Naive thymus-derived CD4-positive, alpha-beta T cell (primary cell): ENCODE data around the gene UCK1. TPM values are rescaled to one million over a fixed set of nuclear protein-coding genes. Genes with fewer than 3 reads are reported as not detected.
A peak's percentile ranks its signal among the peaks of the same experiment; 100 is the strongest.

Experiments used
- ATAC-seq: fragments of 150-1000 bp; cut with Tn5 transposase; 2 replicates; pipeline ENCODE4 v1.10.0; 2021; ENCODE audit warnings: mild to moderate bottlenecking, moderate library complexity
- CTCF ChIA-PET: fragments of 350-600 bp; sonication (Branson Sonifier 250); formaldehyde crosslinking; loops from one replicate; lab custom pipeline; 2021; ENCODE audit warnings: antibody characterized with exemption; lab: Charles Lee
- POLR2A ChIA-PET: fragments of 350-600 bp; sonication (Branson Sonifier 250); formaldehyde crosslinking; loops from one replicate; lab custom pipeline; 2021; ENCODE audit warnings: antibody characterized with exemption, inconsistent platforms; lab: Charles Lee
- DNase-seq, 9 donors: peaks; one replicate each; pipeline versions ENCODE4 v3.0.0 to v3.0.0-alpha.2; 2020 to 2022; ENCODE audit warnings: mixed read lengths in 1 of 9
- H3K27ac ChIP-seq: one replicate; pipeline ENCODE4 v1.7.0; 2013; ENCODE audit warnings: mild to moderate bottlenecking, low read depth, low read length, moderate library complexity
- H3K27me3 ChIP-seq, 2 donors: one replicate each; pipeline ENCODE4 v1.7.0; 2013; ENCODE audit warnings: low read length in 2 of 2, mild to moderate bottlenecking in 2 of 2, moderate library complexity in 2 of 2; ENCODE audit not compliant: control insufficient read depth in 2 of 2, insufficient read depth in 2 of 2
- H3K36me3 ChIP-seq, 3 experiments: 1 replicate in 2 of 3; 2 replicates in 1 of 3; pipeline ENCODE4 v1.7.0; 2013; ENCODE audit warnings: low read length in 3 of 3, mild to moderate bottlenecking in 3 of 3, moderate library complexity in 1 of 3; ENCODE audit not compliant: insufficient read depth in 3 of 3, control insufficient read depth in 2 of 3
- H3K4me1 ChIP-seq, 2 donors: one replicate each; pipeline ENCODE4 v1.7.0; 2013; ENCODE audit warnings: low read length in 2 of 2, mild to moderate bottlenecking in 2 of 2, moderate library complexity in 1 of 2; ENCODE audit not compliant: control insufficient read depth in 2 of 2, insufficient read depth in 2 of 2
- H3K4me3 ChIP-seq: 2 replicates; pipeline ENCODE4 v1.7.0; 2013; ENCODE audit warnings: mild to moderate bottlenecking, low read length
- H3K9me3 ChIP-seq, 3 experiments: 1 replicate in 2 of 3; 2 replicates in 1 of 3; pipeline ENCODE4 v1.7.0; 2013; ENCODE audit warnings: low read length in 3 of 3; ENCODE audit not compliant: control insufficient read depth in 2 of 3
- H3K27ac Mint-ChIP-seq, 9 donors: one replicate each; pipeline ENCODE4 v1.8.0; 2020 to 2022; ENCODE audit warnings: mixed read lengths in 9 of 9, mild to moderate bottlenecking in 8 of 9, moderate library complexity in 5 of 9, inconsistent platforms in 2 of 9
- H3K27me3 Mint-ChIP-seq, 5 donors: one replicate each; pipeline ENCODE4 v1.8.0; 2021 to 2022; ENCODE audit warnings: mixed read lengths in 5 of 5, mild to moderate bottlenecking in 1 of 5
- H3K36me3 Mint-ChIP-seq, 5 donors: one replicate each; pipeline ENCODE4 v1.8.0; 2020 to 2022; ENCODE audit warnings: mixed read lengths in 5 of 5, mild to moderate bottlenecking in 3 of 5, inconsistent platforms in 1 of 5
- H3K4me1 Mint-ChIP-seq, 7 donors: one replicate each; pipeline ENCODE4 v1.8.0; 2020 to 2022; ENCODE audit warnings: mixed read lengths in 7 of 7, mild to moderate bottlenecking in 3 of 7, inconsistent platforms in 1 of 7
- H3K4me3 Mint-ChIP-seq, 10 donors: one replicate each; pipeline ENCODE4 v1.8.0; 2020 to 2022; ENCODE audit warnings: mild to moderate bottlenecking in 10 of 10, mixed read lengths in 10 of 10, moderate library complexity in 6 of 10, inconsistent platforms in 2 of 10
- H3K9me3 Mint-ChIP-seq, 11 donors: one replicate each; pipeline ENCODE4 v1.8.0; 2020 to 2022; ENCODE audit warnings: mixed read lengths in 11 of 11, mild to moderate bottlenecking in 4 of 11, inconsistent platforms in 1 of 11, moderate library complexity in 1 of 11
- intact Hi-C, 2 donors: fragments of 100-400 bp; cut with micrococcal nuclease; formaldehyde crosslinking; loops; one replicate each; pipeline ENCODE4 v1.15.1; 2023
- polyA plus RNA-seq, 2 donors: library from polyadenylated mRNA; unstranded; fragments of 300-500 nt; fragmentation: Illumina TruSeq; gene quantifications; one replicate each; pipeline ENCODE4 v1.2.3, GENCODE V29; 2021
- total RNA-seq, 6 experiments: library from RNA in 5 of 6; stranded (reverse) in 5 of 6; gene quantifications; 1 replicate in 5 of 6; 2 replicates in 1 of 6; pipeline ENCODE4 v1.2.3 and lab custom pipeline; 2021 to 2026

UCK1 gene
- total and polyA plus RNA-seq, 7 experiments from 2014 or later = 21.2 to 40.1 (median 29.3) TPM

DNA sequence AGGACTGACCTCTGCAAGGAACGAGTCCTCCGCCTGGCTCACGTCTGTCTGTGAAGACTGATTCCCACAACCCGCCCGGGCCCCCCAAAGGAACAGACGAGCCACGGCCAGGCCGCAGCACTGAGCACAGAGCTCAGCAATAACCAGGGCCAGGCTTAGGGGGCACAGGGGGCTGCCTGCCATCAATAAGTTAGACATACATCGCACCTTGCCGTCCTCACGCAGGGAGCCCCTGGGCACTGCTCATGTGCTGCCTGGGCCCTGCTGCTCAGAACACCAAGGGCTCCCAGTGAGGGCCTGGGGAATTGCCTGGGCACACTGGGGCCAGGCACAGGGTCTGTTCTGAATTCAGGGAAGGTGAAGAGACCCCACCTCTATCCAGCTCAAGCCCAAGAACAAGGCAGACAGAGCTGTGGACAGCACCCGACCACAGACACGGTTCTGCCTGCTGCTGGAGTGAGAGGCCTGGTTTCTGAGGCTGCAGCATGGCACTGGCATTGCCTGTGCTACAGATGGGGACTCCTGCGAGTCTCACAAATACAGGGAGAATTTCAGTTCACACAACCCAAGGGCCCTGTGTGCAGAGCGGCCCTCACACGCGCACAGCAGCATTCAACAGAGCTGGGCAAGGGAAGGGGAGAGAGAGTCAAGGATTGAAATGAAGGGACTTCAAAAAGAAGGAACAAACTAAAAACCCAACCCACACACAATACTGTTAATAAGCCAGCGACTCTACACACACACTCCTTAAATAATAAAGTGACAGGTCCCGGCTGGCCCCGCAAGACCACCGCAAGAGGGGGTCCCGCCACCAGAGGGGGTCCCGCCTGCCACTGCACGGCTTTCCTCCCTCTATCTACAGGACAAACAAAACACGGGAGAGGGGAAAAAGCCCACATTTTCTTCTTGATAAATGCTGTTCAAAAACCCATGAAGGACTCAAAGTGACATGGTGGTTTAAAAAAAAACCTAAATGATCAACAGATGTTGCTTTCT is 46.2 kb upstream of the UCK1 start:
- Histone ChIP-seq H3K4me1 (peaks cover 16 to 20% of the 10 kb centered on the region in 2 donors), H3K36me3 (peaks cover 5 to 38% (median 18%) of the 10 kb centered on the region in 3 experiments), H3K9me3 (no peaks in the 10 kb centered on the region), H3K27me3 (no peaks in the 10 kb centered on the region), H3K4me3 (no peak overlapping the region), H3K27ac (peak overlapping the region; percentile 71)
- DNase-seq (no peak), ATAC-seq (no peak)
- ChIA-PET POLR2A (interaction anchor here (0.5 to 0.6 kb wide), 3 partner anchors 34 to 421 kb away, joined by 3 to 5 read pairs (median 3); no protein-coding TSS in a partner anchor), CTCF (interaction anchor here (0.5 to 0.7 kb wide), 3 partner anchors 8 to 180 kb away, joined by 3 to 4 read pairs (median 4); no protein-coding TSS in a partner anchor)
- Mint-ChIP-seq H3K27ac (peak overlapping the region; percentile 56 to 96 (median 90)), H3K9me3 (no peaks in the 10 kb centered on the region), H3K4me3 (peak overlapping the region in 4 of 10 donors; percentile 14 to 79 (median 64)), H3K27me3 (no peaks in the 10 kb centered on the region), H3K36me3 (peaks cover 1 to 27% (median 11%) of the 10 kb centered on the region in 5 donors), H3K4me1 (peaks cover 15 to 35% (median 24%) of the 10 kb centered on the region in 7 donors)
- intact Hi-C loops = loop anchor here in 1 of 2 donors (5.0 kb wide), 1 partner anchor 75 kb away; the partner anchor contains the start of gene POMT1

DNA sequence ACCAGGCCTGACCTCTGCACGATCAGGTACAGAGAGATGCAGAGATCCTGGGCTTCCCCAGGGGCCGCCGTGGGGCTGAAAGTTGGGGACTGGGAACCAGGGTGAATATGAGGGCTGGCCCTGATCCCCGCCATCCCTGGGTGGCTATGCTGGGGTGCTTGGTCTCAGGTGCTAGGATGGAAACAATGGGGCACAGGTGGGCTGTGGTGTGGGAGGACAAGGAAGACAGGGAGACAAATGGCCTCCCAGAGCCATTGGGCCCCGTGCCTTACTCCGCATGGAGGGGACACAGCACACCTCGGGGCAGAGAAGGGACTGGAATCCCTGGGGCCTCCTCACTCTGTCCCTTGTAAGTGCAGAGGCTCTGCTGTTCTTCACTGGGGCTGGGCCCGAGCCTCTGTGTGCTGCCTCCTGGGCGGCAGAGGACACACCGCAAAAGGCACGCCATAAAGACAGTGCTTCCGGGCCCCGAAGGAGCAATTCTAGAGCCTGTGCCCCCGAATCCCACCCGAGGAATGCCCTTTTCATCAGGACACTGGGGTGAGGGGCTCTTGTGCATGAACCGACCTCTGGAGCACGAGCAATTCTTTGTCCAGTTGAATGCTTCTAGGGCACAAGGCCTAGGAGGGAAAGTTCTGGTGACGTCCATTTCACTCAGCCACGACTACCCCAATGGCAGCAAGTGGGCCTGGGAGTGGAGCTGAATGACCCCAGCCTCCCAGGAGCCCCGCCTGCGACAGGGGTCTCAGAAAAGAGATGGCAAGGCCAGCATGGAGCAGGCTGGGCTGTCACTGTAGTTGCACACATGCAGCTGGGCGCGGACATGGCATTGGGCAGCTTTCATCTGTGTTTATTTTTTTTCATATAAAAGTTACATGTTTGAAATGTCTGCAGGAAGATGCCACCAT is 45.1 kb upstream of the UCK1 start:
- no peaks in the 10 kb centered on the region for H3K9me3 ChIP-seq
- ATAC-seq = no peak
- intact Hi-C loops = loop anchor here in 1 of 2 donors (5.0 kb wide), 1 partner anchor 74 kb away; the partner anchor contains the start of gene POMT1
- peaks cover 16 to 20% of the 10 kb centered on the region in 2 donors for H3K4me1 ChIP-seq
- H3K27me3 ChIP-seq = no peaks in the 10 kb centered on the region
- H3K4me3 Mint-ChIP-seq = no peak overlapping the region
- peaks cover 0 to 24% (median 10%) of the 10 kb centered on the region in 5 donors for H3K36me3 Mint-ChIP-seq
- CTCF ChIA-PET = interaction anchor here (0.5 to 0.7 kb wide), 2 partner anchors 9 to 113 kb away, joined by 3 to 4 read pairs; no protein-coding TSS in a partner anchor
- H3K4me3 ChIP-seq = no peak overlapping the region
- H3K27ac Mint-ChIP-seq = peak overlapping the region in 2 of 9 donors; percentile 42 to 83
- H3K36me3 ChIP-seq = peaks cover 5 to 32% (median 10%) of the 10 kb centered on the region in 3 experiments
- H3K9me3 Mint-ChIP-seq = no peaks in the 10 kb centered on the region
- no peak overlapping the region for H3K27ac ChIP-seq
- H3K4me1 Mint-ChIP-seq = peaks cover 15 to 26% (median 24%) of the 10 kb centered on the region in 7 donors
- POLR2A ChIA-PET = interaction anchor here (0.6 kb wide), 1 partner anchor 420 kb away, joined by 5 read pairs; no protein-coding TSS in a partner anchor
- DNase-seq = no peak
- H3K27me3 Mint-ChIP-seq = no peaks in the 10 kb centered on the region

DNA sequence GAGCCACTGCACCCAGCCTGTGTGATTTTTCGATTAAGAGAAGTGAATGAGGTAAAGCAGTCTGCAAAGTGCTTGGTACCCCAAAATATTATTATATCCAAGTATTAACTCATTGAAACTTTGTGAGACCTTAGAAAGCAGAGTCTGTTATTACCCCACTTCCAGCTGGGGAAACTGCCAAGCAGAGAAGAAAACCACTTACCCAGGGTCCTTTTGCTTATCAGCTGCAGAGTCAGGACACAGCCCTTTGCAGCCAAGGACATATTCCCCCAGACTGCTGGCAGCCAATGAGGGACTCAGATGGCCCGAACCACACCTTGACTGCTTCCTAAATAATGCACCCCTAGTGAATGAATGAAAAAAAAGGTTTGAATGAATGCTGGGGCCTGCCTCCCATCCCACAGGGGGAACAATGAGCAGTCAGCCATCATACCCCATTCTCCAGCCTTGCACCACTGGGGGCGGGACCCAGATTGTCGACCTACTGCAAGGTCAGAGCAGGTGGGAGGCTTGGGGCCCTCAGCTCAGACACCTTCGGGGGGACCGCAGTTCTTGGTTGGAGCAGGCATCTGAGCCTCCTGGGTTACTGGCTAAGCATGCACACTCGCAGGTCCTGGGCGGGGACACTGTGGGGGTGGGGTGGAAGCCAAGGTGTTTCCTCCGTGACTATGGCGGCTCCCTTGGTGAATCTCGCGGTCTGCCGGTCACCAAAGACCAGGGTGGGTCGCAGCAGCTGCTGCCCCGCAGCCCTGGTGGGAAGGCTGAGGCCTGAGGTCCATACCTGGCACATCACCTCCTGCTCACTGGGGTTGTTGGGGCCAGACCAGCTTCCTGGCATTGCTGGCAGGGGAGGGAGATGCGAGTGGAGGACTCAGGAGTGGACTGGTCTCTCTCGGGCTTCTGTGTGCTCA is 43.9 kb upstream of the UCK1 start:
- intact Hi-C loops = loop anchor here in 1 of 2 donors (5.0 kb wide), 1 partner anchor 73 kb away; the partner anchor contains the start of gene POMT1
- H3K27ac Mint-ChIP-seq = no peak overlapping the region
- Histone ChIP-seq H3K27me3 (no peaks in the 10 kb centered on the region), H3K9me3 (no peaks in the 10 kb centered on the region), H3K27ac (no peak overlapping the region), H3K36me3 (peaks cover 5 to 23% (median 10%) of the 10 kb centered on the region in 3 experiments), H3K4me3 (no peak overlapping the region), H3K4me1 (peaks cover 16 to 20% of the 10 kb centered on the region in 2 donors)
- ChIA-PET CTCF (no interaction called here), POLR2A (no interaction called here)
- H3K27me3 Mint-ChIP-seq = no peaks in the 10 kb centered on the region
- peaks cover 15 to 26% (median 24%) of the 10 kb centered on the region in 7 donors for H3K4me1 Mint-ChIP-seq
- peaks cover 0 to 26% (median 10%) of the 10 kb centered on the region in 5 donors for H3K36me3 Mint-ChIP-seq
- DNase-seq = no peak
- ATAC-seq = no peak
- H3K9me3 Mint-ChIP-seq = no peaks in the 10 kb centered on the region
- H3K4me3 Mint-ChIP-seq = no peak overlapping the region

DNA sequence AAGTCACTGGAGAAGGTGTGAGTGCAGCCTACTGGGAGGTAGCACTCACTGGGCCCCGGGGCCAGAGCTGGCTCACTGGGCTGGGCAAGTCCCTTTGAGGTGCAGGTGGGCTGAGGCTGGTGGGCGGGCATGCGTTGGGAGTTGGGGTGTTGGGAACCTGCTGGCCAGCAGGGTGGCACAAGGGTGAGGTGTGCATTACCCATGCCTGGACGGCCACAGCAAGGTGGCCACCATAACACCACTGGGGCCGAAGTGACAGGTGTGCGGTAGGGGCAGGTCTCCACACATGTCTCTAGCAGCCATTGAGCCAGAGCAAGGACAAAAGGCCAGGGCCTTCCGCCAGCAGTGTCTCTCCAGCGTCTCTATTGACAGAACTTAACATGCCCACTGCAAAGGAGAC is 36.8 kb upstream of the UCK1 start:
- Histone ChIP-seq H3K4me1 (no peaks in the 10 kb centered on the region), H3K4me3 (no peak overlapping the region), H3K27me3 (no peaks in the 10 kb centered on the region), H3K36me3 (peaks cover 0 to 5% (median 0%) of the 10 kb centered on the region in 3 experiments), H3K9me3 (no peaks in the 10 kb centered on the region), H3K27ac (no peak overlapping the region)
- CTCF ChIA-PET = no interaction called here
- POLR2A ChIA-PET = no interaction called here
- peaks cover 0 to under 1% (median 0%) of the 10 kb centered on the region in 11 donors for H3K9me3 Mint-ChIP-seq
- peaks cover 0 to 6% (median 0%) of the 10 kb centered on the region in 7 donors for H3K4me1 Mint-ChIP-seq
- peak overlapping the region in 1 of 9 donors; percentile 15 for H3K27ac Mint-ChIP-seq
- ATAC-seq (no peak), DNase-seq (no peak)
- intact Hi-C loops = no loop called here
- H3K27me3 Mint-ChIP-seq = no peaks in the 10 kb centered on the region
- no peak overlapping the region for H3K4me3 Mint-ChIP-seq
- peaks cover 0 to 33% (median 18%) of the 10 kb centered on the region in 5 donors for H3K36me3 Mint-ChIP-seq

DNA sequence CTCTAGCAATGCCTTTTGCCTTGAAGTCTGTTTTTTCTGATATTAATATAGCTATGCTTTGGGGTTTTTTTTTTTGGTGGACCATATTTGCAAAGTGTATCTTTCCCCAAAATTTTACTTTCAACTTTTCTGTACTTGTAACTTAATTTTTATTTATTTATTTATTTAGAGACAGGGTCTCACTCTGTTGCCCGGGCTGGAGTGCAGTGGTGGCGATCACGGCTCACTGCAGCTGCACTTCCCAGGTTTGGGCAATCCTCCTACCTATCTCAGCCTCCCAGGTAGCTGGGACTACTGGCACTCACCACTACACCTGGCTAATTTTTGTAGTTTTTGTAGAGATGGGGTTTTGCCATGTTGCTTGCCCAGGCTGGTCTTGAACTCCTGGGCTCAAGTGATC is 35.1 kb upstream of the UCK1 start:
- Mint-ChIP-seq H3K9me3 (peaks cover 0 to 5% (median 0%) of the 10 kb centered on the region in 11 donors), H3K27me3 (no peaks in the 10 kb centered on the region), H3K4me3 (no peak overlapping the region), H3K27ac (no peak overlapping the region), H3K4me1 (peaks cover 0 to 6% (median 0%) of the 10 kb centered on the region in 7 donors), H3K36me3 (peaks cover 0 to 33% (median 15%) of the 10 kb centered on the region in 5 donors)
- POLR2A ChIA-PET = no interaction called here
- intact Hi-C loops = no loop called here
- no peaks in the 10 kb centered on the region for H3K27me3 ChIP-seq
- H3K36me3 ChIP-seq = no peaks in the 10 kb centered on the region
- H3K27ac ChIP-seq = no peak overlapping the region
- no peak for ATAC-seq
- H3K4me3 ChIP-seq = no peak overlapping the region
- no peaks in the 10 kb centered on the region for H3K4me1 ChIP-seq
- CTCF ChIA-PET = interaction anchor here (0.6 kb wide), 1 partner anchor 138 kb away, joined by 3 read pairs; no protein-coding TSS in a partner anchor
- no peak for DNase-seq
- H3K9me3 ChIP-seq = no peaks in the 10 kb centered on the region
